ENCODE results near the gene GIMAP2. TPM values are rescaled to one million over a fixed set of nuclear protein-coding genes. Genes with fewer than 3 reads are reported as not detected.

The GIMAP2 gene
- total RNA-seq, 2 experiments from 2014 or later: 60.3 to 80.0 TPM

DNA sequence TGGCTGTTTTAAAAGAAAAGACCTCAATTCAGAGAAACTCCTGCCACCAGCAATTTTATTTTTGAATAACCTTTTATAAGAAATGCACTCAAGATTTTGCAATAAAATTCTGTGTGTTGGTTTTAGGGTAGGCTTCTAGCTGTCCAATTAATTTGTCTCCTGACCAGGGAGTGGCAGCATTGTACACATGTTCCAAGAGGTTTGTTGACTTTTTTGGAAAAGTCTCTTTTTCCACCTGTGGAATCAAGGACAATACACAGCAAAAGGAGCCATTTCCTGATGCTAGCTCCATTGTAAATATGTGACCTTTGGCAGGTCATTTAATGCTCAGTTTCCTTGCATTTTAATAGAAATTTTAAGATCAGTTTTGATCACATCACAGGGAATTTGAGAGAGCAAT lies 53.5 kb downstream of the GIMAP2 start:
- H3K4me3 Mint-ChIP-seq: peak overlapping the region; percentile 94
- ATAC-seq (no peak), DNase-seq (no peak)
- CTCF ChIA-PET: interaction anchor here (1.0 to 3.3 kb wide), 9 partner anchors 9 to 290 kb away, joined by 3 to 24 read pairs (median 5); partner anchors contain the start of genes GIMAP1, GIMAP6 and GIMAP8
- H3K27me3 Mint-ChIP-seq: no peaks in the 10 kb centered on the region
- peak overlapping the region; percentile 98 for H3K27ac Mint-ChIP-seq
- peaks cover 82% of the 10 kb centered on the region for H3K4me1 Mint-ChIP-seq
- H3K36me3 Mint-ChIP-seq: peaks cover 63% of the 10 kb centered on the region
- no peaks in the 10 kb centered on the region for H3K9me3 Mint-ChIP-seq (ENCODE audit: low read depth)

DNA sequence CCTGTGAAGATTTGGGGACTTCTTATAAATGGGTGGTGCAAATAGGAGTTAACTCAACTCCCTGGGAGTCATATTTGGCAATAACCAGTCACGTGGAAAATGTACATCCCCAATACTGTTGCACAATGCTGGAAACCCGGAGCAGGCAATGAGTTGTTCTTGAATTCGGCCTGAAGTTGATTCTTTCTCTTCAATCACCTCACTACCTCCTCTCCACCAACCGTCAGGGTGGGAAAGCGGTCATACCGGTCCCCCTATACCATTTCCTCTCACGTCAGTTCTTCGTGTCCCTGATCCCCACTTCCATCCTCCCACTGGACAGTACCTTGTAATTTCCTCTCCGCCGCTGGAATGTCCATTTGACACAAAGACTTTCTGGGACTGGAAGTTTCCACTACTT lies 54.5 kb downstream of the GIMAP2 start:
- CTCF ChIA-PET: interaction anchor here (1.4 to 3.3 kb wide), 4 partner anchors 22 to 289 kb away, joined by 3 to 11 read pairs (median 4); partner anchors contain the start of genes GIMAP1 and GIMAP8
- Mint-ChIP-seq H3K9me3 (ENCODE audit: low read depth) (no peaks in the 10 kb centered on the region), H3K27me3 (no peaks in the 10 kb centered on the region), H3K36me3 (peaks cover 70% of the 10 kb centered on the region), H3K4me3 (peak overlapping the region; percentile 94), H3K4me1 (peaks cover 80% of the 10 kb centered on the region), H3K27ac (peak overlapping the region; percentile 82)
- ATAC-seq (no peak), DNase-seq (peak; percentile 67)

DNA sequence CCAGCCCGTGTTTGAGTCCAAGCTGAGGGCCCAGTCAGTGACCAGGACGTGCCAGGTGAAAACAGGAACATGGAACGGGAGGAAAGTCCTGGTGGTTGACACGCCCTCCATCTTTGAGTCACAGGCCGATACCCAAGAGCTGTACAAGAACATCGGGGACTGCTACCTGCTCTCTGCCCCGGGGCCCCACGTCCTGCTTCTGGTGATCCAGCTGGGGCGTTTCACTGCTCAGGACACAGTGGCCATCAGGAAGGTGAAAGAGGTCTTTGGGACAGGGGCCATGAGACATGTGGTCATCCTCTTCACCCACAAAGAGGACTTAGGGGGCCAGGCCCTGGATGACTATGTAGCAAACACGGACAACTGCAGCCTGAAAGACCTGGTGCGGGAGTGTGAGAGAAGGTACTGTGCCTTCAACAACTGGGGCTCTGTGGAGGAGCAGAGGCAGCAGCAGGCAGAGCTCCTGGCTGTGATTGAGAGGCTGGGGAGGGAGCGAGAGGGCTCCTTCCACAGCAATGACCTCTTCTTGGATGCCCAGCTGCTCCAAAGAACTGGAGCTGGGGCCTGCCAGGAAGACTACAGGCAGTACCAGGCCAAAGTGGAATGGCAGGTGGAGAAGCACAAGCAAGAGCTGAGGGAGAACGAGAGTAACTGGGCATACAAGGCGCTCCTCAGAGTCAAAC lies 56.9 kb downstream of the GIMAP2 start:
- Mint-ChIP-seq H3K27me3 (no peaks in the 10 kb centered on the region), H3K4me3 (peak overlapping the region; percentile 94), H3K36me3 (peaks cover 79% of the 10 kb centered on the region), H3K4me1 (peaks cover 73% of the 10 kb centered on the region), H3K9me3 (ENCODE audit: low read depth) (no peaks in the 10 kb centered on the region), H3K27ac (peak overlapping the region; percentile 82)
- ATAC-seq (no peak), DNase-seq (no peak)
- CTCF ChIA-PET: interaction anchor here (0.8 to 2.3 kb wide), 5 partner anchors 11 to 294 kb away, joined by 3 to 17 read pairs (median 5); partner anchors contain the start of gene GIMAP1

Other genes with a start within 250 kb of the GIMAP2 start
- gene GIMAP8, start 235.1 kb upstream of the GIMAP2 start, total RNA-seq: 10 to 100 TPM in 1 of 2 experiments, 1 to 10 TPM in 1; 9.9 to 13.1 TPM
- gene GIMAP7, start 170.8 kb upstream of the GIMAP2 start, total RNA-seq: 10 to 100 TPM; 49.9 to 89.7 TPM
- gene GIMAP4, start 118.3 kb upstream of the GIMAP2 start, total RNA-seq: 100 to 1,000 TPM in 1 of 2 experiments, 10 to 100 TPM in 1; 60.5 to 145 TPM
- 10 to 100 TPM; 54.6 to 65.0 TPM for gene GIMAP6, start 53.3 kb upstream of the GIMAP2 start, total RNA-seq
- gene GIMAP1, start 30.9 kb downstream of the GIMAP2 start, total RNA-seq: 10 to 100 TPM in 1 of 2 experiments, 1 to 10 TPM in 1; 6.8 to 12.4 TPM
- gene GIMAP5, start 51.7 kb downstream of the GIMAP2 start, total RNA-seq: 10 to 100 TPM; 41.0 to 42.5 TPM
- gene TMEM176B, start 114.7 kb downstream of the GIMAP2 start, total RNA-seq: not detected
- not detected for gene TMEM176A, start 115.1 kb downstream of the GIMAP2 start, total RNA-seq
- not detected for gene AOC1, start 166.8 kb downstream of the GIMAP2 start, total RNA-seq

Measured in activated CD8-positive, alpha-beta memory T cell treated with anti-CD3 and anti-CD28 coated beads, Interleukin-2, amount 10 ng/mL, durations not matched to agents 7 days and 5 days (primary cell).